Upper lobe of right lung (tissue), 1 donor: ENCODE measurements around the gene CADPS2. TPM values are rescaled to one million over a fixed set of nuclear protein-coding genes. Genes with fewer than 3 reads are reported as not detected.
"Not testable (repeated sequence)": the region's sequence is repeated elsewhere in the genome, so short reads cannot be mapped to it uniquely, and the experiment has no call there.

Source experiments
- ATAC-seq: fragments of 200-7000 bp; cut with Tn5 transposase; one replicate; pipeline ENCODE4 v1.9.1; 2020; ENCODE audit warnings: mild to moderate bottlenecking, moderate library complexity
- DNase-seq: peaks from one replicate; pipeline ENCODE4 v3.0.0-alpha.2; 2020
- H3K27ac ChIP-seq: fragments of 200-600 bp; one replicate; pipeline ENCODE4 v1.8.0; 2022
- H3K27me3 ChIP-seq: fragments of 200-600 bp; one replicate; pipeline ENCODE4 v1.8.0; 2022; ENCODE audit warnings: mild to moderate bottlenecking
- H3K36me3 ChIP-seq: fragments of 200-600 bp; one replicate; pipeline ENCODE4 v1.8.0; 2022
- H3K4me1 ChIP-seq: fragments of 200-600 bp; one replicate; pipeline ENCODE4 v1.8.0; 2022
- H3K4me3 ChIP-seq: fragments of 200-600 bp; one replicate; pipeline ENCODE4 v1.8.0; 2022; ENCODE audit warnings: mild to moderate bottlenecking
- H3K9me3 ChIP-seq: fragments of 200-600 bp; one replicate; pipeline ENCODE4 v1.8.0; 2022
- CTCF ChIP-seq: fragments of 200-600 bp; IDR thresholded peaks from one replicate; pipeline ENCODE4 v1.8.0; 2022; ENCODE audit warnings: antibody characterized with exemption
- intact Hi-C: fragments of 100-400 bp; cut with DNase I; formaldehyde crosslinking; loops from one replicate; pipeline ENCODE4 v1.11.0; 2022
- total RNA-seq: library from RNA; stranded (reverse); fragmentation: NEBNext Ultra II Directional; extraction: Animal tissue kit (Norgen Biotek cat#: 25700); gene quantifications from one replicate; pipeline ENCODE4 v1.2.1, GENCODE V29; 2021
- donor health status: DM: no; HTN: yes; CAD: no; lungs with severe emphysema.

The CADPS2 gene
- total RNA-seq, 1 donor from 2014 or later = 46.1 TPM

- TF ChIP-seq CTCF = no peak
- H3K4me1 ChIP-seq = no peaks in the 10 kb centered on the region
- H3K36me3 ChIP-seq = no peaks in the 10 kb centered on the region
- DNase-seq (no peak), ATAC-seq (no peak)
- no peak overlapping the region for H3K4me3 ChIP-seq
- peaks cover 15% of the 10 kb centered on the region for H3K27me3 ChIP-seq
- H3K9me3 ChIP-seq = no peaks in the 10 kb centered on the region
- intact Hi-C loops = no loop called here
- H3K27ac ChIP-seq = no peak overlapping the region
Observed at GRCh38 chr7:122290476-122290875, 595.8 kb downstream of the CADPS2 start.

GRCh38 chr7:122289426-122289825 is 596.8 kb downstream of the CADPS2 start:
- H3K27me3 ChIP-seq = peaks cover 8% of the 10 kb centered on the region
- ATAC-seq = no peak
- intact Hi-C loops = no loop called here

GRCh38 chr7:122284608-122285007 is 601.7 kb downstream of the CADPS2 start:
- H3K4me1 ChIP-seq, DNase-seq, H3K9me3 ChIP-seq, intact Hi-C loops, ATAC-seq, H3K27me3 ChIP-seq, H3K4me3 ChIP-seq, H3K36me3 ChIP-seq, H3K27ac ChIP-seq: not testable (repeated sequence)

More at GRCh38 chr7:122289426-122289825, 596.8 kb downstream of the CADPS2 start:
- Histone ChIP-seq H3K36me3 (no peaks in the 10 kb centered on the region), H3K9me3 (no peaks in the 10 kb centered on the region), H3K27ac (no peak overlapping the region), H3K4me3 (no peak overlapping the region), H3K4me1 (no peaks in the 10 kb centered on the region)
- DNase-seq = no peak
- no peak for TF ChIP-seq CTCF

GRCh38 chr7:122273117-122273516 is 613.1 kb downstream of the CADPS2 start:
- H3K4me1 ChIP-seq = no peaks in the 10 kb centered on the region
- no peaks in the 10 kb centered on the region for H3K27me3 ChIP-seq
- intact Hi-C loops = no loop called here
- H3K4me3 ChIP-seq = no peak overlapping the region
- no peak overlapping the region for H3K27ac ChIP-seq
- no peak for ATAC-seq
- H3K9me3 ChIP-seq = no peaks in the 10 kb centered on the region
- no peaks in the 10 kb centered on the region for H3K36me3 ChIP-seq
- DNase-seq = no peak
- TF ChIP-seq CTCF = no peak

- intact Hi-C loops = no loop called here
- H3K36me3 ChIP-seq = no peaks in the 10 kb centered on the region
- ATAC-seq (no peak), DNase-seq (no peak)
- H3K4me1 ChIP-seq = no peaks in the 10 kb centered on the region
- H3K4me3 ChIP-seq = no peak overlapping the region
- TF ChIP-seq CTCF = no peak
- H3K9me3 ChIP-seq = no peaks in the 10 kb centered on the region
- no peaks in the 10 kb centered on the region for H3K27me3 ChIP-seq
- no peak overlapping the region for H3K27ac ChIP-seq
Observed at GRCh38 chr7:122269241-122269640, 617.0 kb downstream of the CADPS2 start.

Other genes starting within 250 kb of the CADPS2 start
- 1.2 TPM for gene RNF133, start 187.3 kb downstream of the CADPS2 start, total RNA-seq
- gene RNF148, start 183.5 kb downstream of the CADPS2 start, total RNA-seq = 1.9 TPM
- not detected for gene TAS2R16, start 109.2 kb upstream of the CADPS2 start, total RNA-seq